ENCODE data around the gene SMC1B.
A peak's percentile ranks its signal among the peaks of the same experiment; 100 is the strongest.
"Not testable (repeated sequence)": the region's sequence is repeated elsewhere in the genome, so short reads cannot be mapped to it uniquely, and the experiment has no call there.

SMC1B gene

DNA sequence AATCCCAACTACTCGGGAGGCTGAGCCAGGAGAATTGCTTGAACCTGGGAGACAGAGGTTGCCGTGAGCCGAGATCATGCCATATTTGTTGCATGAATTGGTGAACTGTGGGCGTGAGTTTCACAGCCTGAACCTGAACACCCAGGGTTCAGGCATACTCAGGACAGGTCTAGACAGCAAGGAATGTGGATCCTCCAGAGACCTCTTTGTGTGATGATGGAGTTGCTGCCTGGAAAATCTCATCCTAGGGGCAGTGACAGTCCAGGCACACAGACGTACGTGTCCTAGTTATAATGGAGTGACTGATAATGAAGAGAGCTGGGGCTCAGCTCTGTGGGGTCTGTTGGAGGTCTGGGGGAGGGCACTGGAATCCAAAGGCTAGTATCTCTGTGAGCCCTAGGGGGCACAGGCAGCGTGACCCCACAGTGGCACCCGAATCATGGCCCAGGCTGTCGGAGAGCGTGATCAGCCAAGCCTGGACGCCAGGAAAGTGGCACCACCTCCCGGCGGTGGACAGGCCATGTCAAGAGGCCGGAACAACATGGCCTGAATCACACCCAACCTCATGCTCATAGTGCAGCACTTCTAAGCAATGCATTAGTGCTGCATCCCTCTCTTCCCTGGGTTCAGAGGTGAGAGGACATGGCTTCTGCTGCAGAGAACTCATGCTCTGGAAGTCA, 31.8 kb upstream of the SMC1B start:
- no peak for DNase-seq

DNA sequence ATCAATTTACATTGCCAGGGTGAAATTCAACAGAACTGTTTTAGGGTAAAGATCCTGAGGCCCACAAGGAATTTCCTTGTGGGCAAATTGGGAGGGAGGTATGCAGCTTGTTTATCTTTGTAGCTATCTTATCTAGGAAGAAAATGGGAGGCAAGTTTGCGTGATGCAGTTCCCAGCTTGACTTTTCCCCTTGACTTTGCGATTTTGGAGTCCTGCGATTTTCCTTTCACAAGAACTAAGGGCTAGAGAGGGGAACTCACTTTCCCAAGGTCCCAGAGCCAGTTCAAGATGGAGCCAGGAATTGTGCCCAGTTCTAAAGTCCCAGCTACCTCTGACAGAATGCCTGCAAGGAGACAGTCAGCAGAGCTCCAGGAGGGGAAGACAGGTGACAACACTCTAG, 30.8 kb upstream of the SMC1B start:
- no peak for DNase-seq

DNA sequence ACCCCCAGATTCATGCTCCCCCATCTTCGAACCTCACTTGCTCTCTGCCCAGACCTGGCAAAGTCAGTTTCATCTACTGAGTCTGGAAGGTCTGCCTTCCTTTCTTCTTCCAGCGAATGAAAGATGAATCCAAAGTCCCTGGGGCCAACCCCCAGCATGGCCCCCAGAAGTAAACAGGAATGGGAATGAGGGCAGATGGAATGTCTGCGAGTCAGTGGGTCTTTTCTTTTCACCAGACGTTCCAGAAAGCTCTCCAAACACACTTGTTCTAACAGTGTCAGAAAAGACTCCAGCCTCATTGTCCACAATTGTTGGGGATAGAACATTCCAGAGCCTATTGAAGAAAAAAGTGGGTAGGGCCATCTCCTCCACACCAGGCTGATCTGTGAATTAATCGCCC, 28.7 kb upstream of the SMC1B start:
- no peak for DNase-seq

DNA sequence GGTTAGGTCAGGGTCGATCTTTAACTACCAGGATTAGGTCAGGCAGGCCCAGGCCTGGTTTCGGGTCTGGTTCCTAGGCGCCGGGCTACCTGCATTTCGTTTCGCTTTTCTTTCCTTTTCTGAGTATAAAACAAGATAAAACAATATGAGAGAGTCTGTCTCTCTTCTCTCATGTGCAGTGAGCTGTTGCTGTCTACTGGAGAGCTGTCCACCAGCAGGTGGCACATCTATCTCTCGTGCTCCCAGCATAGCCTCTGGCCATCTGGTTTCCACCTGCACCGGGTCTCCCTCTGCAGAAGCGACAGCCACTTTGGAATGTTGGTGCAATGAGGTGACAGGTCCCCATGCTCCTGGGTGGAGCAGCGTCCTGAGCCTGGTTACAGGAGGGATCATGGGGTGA, 27.7 kb upstream of the SMC1B start:
- peak; percentile 35 for DNase-seq

DNA sequence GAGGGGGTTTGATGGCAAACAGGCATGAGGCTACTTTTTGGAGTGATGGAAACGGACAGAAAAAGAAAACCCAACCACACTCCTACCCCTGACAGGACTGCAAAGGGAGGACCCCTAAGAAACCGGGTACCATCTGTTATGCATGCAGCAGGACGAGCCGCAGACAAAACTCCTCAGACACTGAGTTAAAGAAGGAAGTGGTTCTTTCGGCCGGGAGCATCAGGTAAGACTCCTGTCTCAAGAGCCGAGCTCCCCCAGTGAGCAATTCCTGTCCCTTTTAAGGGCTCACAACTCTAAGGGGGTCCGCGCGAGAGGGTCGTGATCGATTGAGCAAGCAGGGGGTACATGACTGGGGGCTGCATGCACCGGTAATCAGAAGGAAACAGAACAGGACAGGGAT, 27.3 kb upstream of the SMC1B start:
- DNase-seq = not testable (repeated sequence)

DNA sequence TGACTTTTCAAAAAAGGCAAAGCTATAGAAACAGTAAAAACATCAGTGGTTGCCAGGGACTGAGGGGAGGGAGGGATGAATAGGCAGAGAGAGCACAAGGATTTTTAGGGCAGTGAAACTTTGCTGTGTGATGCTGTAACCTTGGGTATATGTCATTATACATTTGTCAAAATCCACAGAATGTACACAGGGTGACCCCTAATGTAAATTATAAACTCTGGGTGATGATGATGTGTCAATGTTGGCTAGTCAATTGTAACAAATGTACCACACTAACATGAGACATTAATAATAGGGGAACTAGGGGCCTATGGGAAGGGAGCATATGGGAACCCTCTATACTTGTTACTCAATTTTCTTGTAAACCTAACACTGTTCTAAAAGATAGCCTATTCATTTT, 24.9 kb upstream of the SMC1B start:
- DNase-seq = no peak

DNA sequence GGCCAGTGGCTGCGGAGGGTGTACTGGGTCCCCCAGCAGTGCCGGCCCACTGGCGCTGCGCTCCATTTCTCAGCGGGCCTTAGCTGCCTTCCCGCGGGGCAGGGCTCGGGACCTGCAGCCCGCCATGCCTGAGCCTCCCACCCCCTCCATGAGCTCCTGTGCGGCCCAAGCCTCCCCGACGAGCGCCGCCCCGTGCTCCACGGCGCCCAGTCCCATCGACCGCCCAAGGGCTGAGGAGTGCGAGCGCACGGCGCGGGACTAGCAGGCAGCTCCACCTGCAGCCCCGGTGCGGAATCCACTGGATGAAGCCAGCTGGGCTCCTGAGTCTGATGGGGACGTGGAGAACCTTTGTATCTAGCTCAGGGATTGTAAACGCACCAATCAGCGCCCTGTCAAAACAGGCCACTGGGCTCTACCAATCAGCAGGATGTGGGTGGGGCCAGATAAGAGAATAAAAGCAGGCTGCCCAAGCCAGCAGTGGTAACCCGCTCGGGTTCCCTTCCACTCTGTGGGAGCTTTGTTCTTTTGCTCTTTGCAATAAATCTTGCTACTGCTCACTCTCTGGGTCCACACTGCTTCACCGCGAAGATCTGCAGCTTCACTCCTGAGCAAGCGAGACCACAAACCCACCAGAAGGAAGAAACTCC, 23.6 kb upstream of the SMC1B start:
- not testable (repeated sequence) for DNase-seq

DNA sequence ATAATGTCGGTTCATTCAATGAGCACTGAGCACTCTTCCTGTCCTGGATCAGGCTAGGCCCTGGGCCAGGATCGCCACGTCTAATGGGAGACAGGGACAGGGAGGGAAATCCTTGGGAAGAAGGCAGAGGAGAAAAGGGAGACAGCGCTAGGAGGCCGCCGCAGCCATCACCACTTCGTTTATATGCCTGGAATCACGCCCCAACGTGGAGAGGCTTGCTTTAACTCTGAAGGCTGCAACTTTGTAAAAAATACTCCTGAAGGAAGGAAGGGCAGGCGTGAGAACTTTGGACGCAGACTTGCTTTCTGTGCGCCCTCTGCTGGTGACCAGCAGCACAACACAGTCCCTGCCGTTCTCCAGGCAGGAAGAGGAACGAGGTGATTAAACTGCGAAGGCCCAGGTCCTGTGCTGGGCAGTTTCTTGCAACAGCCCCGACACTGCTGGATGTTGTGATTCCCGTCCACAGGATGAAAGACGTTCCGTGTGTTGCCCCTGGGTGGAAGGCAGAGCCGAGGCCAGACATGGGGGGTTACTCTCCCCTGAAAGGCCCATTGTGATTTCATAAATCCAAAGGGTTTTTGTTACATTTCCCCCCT, 22.2 kb upstream of the SMC1B start:
- DNase-seq = peak; percentile 85

DNA sequence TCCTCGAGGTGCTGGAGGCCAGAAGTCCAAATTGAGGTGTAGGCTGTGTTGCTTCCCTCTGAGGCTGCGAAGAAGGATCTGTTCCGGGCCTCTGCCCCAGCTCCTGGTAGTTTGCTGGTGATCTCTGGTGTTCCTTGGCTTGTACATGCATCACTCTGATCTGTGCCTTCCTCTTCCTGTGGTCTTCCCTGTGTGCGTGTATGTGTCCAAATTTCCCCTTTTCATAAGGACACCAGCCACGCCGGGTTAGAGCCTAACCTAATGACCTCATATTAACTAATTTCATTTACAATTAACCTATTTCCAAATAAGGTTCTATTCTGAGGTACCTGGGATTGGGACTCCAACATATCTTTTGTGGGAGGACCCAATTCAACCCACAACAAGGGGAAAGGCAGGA, 21.6 kb upstream of the SMC1B start:
- no peak for DNase-seq

DNA sequence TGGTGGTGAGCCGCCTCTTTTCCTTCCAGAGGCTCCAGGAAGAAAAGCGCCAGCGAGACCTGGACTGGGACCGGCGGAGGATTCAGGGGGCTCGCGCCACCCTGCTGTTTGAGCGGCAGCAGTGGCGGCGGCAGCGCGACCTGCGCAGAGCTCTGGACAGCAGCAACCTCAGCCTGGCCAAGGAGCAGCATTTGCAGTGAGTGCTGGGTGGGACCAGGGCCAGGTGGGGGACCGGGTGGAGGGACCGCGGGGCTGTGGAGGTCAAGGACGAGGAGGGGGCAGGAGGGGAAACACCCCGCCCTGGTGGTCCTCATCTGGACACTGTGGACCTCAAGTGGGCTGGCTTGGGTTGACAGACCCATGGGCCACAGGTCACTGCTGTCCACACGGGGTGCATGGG, 17.5 kb upstream of the SMC1B start:
- no peak for DNase-seq

DNA sequence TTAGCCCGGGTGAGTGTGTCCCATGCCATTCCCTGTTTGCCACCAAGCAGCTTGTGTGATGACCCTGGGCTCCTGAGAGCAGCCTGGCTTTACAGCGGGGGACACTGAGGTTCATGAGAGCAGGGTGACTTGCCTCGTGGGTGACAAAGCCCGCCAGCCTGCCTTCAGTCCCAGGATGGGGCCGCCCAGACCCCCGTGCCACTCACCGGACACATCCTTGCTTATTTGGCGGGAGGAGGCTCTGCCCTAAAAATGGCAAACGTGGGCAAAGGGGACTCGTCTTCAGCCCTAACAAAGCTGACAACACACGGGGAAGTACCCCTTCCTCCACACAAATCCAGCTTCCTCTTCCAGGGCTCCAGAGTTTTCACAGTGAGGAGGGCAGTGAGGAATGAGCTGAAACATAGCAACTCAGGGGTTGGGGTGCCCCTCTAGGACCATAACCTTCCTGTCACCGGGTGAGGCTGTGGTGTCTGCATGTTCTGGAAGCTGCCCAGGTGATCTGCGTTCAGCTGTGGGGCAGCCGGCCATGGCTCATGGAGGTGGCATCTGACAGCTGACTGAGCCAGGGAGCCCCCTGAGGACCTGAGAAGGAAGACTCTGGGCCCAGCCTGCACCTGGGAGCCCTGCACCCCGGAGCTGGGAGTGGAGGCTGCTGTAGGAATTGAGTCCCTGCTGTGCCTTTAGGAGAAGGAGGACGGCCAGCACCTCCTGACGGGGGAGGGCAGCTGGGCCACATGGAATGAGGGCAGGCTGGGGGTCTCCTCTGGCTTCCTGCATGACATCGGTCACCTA, 16.8 kb upstream of the SMC1B start:
- no peak for DNase-seq

DNA sequence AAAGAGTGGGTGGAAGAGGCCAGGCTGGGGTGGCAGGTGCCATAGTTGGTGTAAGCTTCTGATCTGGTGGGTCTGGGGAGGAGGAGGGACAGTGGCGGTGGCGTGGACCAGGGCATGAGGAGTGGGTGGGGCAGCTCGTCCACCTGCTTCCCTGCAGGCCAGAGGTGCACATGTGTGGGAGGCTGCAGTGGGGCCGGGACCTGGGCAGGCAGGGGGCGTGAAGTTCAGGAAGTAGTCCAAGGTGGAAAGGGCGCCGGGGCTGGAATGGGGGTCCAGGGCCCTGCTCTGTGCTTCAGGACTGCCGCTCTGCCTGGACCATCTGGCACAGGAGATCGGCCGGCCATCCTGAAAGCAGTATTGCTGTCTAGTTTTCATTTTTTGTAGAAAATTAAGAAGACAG, 16.0 kb upstream of the SMC1B start:
- no peak for DNase-seq

DNA sequence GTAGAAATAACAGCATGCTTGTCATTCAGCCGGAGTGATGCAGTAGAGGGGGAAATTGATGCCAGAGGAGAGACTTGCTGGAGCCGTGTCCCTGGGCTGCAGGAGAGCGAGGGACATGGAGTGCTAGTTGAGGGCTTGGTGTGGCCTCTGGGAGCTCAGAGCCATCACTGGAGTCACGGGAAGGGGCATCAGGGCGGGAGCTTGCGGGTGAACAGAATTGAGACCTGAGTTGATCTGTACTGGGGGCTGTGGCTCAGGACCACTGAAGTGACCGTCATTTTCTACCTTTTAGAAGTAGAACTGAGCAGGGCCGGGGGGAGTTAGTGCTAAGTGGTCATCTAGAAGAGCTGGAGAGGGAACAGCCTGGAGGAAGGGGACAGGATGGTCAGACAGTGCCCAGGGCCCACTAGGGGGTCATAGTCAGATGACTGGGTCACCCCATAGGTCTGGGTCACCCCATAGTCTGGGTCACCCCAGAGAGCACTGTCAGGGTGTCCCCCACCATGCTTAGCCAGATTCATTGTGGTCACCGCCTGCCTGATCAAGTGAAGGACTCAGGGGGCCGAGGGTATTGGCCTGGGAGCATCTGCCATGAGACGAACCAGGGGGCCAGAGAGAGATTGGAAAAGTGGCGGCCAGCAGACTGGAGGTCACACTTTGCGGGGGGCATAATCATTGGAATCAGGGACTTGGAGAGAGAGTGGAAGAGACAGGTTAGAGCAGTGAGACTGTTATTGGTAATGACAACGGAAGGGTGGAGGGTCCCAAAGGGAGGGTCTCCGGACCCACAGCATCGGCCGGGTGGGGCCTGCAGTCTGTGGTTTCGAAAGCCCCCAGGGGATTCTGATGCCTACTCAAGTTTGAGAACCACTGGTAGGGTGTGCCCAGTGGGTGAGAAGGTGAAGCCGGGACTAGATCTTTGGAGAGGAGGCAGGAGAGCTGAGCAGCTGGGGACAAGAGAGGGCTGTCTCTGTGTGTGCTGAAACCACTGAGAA, 15.3 kb upstream of the SMC1B start:
- DNase-seq = no peak

DNA sequence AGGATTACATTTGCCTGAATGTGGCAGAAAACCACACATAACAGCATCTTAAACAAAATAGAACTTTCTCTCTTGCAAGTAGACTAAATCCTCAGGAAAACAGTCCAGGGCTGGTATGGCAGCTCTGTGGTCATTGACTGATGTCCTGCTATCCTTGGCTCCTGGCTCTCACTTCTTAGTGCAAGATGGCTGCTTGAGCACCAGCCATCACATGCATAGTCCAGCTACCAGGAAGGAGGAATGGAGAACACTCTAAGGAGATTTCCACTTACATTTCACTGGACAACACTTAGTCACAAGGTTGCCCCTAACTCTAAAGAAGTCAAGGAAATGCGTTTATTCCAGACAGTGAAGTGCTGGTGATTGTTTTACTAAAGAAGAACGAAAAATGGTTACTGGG, 13.7 kb upstream of the SMC1B start:
- no peak for DNase-seq

DNA sequence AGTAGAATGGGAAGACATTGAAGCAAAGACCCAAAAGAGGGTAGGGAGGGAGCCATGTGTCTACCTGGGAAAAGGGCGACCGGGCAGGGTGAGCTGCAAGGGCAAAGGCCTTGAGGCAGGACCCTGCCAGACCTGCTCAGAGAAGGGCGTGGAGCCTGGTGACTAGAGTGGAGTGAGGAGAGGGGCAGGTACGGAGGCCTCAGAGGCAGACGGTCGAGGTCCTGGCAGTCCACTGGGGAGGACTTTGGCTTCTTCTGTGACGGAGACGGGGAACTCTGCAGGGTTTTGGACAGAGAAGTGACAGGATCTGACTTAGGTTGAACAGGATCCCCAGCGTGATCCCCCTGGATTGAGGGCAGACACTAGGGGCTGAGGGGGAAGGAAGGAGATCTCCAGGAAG, 13.0 kb upstream of the SMC1B start:
- no peak for DNase-seq

DNA sequence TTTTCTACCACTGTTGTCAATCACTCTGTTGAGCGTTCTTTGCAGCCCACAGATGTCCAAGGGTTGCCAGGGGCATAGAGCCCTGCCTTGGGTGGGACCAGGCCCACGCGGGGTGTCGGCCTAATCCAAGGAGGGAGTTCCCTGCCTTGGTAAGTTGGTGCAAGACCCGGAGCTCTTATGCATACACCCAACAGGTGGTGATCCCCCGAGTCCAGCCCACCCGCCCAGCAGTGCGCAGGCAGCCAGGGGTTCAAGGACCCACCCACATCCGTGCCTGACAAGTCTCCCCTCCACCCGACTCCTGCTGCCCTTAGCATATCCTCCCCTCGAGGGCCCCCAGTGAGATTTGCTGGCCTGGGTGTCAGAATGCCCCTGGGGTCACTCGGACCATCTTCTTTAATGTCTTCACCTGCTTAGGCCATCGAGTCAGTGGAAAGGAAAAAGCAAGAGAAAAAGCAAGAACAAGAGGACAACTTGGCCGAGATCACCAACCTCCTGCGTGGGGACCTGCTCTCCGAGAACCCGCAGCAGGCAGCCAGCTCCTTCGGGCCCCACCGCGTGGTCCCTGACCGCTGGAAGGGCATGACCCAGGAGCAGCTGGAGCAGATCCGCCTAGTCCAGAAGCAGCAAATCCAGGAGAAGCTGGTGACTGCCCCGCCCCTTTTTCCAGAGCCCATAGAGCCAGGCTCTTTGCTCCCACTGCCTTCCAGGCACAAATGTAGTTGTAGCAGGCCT, 12.3 kb upstream of the SMC1B start:
- DNase-seq = no peak

DNA sequence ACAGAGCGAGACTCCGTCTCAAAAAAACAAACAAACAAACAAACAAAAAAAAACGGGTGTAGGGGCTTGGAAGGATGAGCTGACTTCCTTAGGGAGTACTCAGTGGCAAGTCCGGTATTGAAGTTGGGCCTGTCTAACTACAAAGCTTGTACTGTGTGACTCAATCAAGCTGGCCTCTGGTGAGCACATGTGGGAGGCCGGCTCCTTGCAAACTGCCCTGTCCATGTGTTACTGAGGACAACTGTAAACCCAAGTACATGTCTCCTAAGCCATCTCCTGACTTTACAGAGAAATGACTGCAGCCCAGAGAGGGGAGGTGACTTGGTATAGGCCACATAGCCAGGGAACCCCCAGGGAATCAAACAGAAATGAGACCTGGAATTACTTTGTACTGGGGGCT, 11.7 kb upstream of the SMC1B start:
- DNase-seq = no peak

DNA sequence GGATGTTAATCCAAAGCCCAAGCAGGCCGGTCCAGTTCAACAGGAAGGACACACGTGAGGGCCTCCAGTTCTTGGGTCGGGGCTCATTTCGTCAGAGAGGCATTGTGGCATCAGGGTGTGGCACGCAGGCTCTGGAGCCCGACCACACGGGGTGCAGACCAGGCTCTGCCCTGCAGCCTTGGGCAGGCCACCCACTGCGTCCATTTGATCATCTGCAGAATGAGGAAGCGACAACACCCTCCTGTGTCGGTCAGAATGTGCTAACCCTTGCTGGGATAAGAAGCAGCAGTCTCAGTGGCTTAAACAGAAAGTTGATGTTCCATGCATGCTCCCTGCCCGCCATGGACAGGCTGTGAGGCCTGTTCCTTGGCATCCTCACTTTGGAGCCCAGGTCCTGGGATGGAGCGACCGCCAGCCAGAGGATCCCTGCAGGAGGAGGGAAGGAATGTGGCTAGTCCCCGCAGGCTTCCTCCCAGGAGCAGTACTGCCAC, 10.9 kb upstream of the SMC1B start:
- DNase-seq = peak; percentile 12

DNA sequence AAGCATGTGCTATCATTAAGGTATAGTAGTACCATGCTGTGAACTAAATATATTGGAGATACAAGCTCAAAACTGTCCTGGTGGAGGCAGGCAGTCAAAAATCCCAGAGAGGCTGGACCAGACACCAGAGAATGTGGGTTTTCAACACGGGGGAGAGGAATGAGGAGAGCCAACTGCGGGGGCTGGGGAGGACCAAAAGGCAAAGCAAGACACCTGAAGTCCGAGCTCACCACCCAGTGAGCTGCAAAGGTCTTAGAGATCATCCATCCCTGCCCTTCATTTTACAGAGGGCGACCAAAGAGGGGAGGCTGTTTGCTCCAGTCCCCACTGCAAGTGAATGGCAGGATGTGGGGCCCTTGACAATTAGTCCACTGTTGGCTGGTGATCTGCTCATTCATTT, 10.1 kb upstream of the SMC1B start:
- DNase-seq = no peak

DNA sequence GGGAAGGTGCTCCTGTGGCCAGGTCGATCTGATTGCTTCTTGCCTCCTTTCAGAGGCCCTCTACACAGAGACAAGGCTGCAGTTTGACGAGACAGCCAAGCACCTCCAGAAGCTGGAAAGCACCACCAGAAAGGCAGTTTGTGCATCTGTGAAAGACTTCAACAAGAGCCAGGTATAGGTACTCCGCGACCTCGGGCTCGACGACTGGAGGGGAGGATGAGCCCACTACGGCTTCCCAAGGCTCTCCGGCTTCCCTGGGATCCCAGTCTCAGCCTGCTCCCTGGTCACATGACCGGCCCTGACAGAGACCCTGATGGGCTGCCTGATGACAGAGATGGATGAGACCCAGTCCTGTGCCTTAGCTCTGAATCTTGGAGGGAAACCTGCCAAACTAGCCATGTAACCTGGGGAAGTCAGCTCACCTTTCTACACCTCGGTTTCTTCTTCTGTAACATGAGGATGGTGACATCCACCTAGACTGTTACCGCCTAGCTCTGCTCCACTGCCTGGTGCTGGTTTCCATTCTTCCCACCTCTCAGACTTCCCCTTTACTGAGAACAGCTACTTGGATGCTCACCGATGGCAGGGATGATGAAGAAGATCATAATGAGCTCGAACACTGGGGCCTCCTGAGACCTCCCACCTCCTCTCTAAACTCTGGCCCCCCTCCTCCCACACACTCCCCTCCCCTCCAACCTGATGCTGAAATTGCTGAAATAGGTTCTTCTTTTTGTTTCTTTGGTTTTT, 9.0 kb upstream of the SMC1B start:
- no peak for DNase-seq

All from CD4-positive, alpha-beta T cell treated with Interleukin-21 for 1 hour (primary cell).